RWPE1 (cell line): ENCODE measurements around the gene SYT7.

Experiments
- CTCF ChIA-PET: fragments of 350-600 bp; sonication (Branson Sonifier 250); formaldehyde crosslinking; extraction: SDS; loops from one replicate; lab custom pipeline; 2021; lab: Yijun Ruan, JAX
- POLR2A ChIA-PET: fragments of 400-600 bp; formaldehyde crosslinking; extraction: SDS; loops from one replicate; lab custom pipeline; 2020; ENCODE audit warnings: antibody characterized with exemption; ENCODE audit not compliant: low non-redundant PET; lab: Yijun Ruan, JAX
- DNase-seq: peaks from one replicate; pipeline ENCODE4 v3.0.0; 2012; ENCODE audit warnings: low spot score
- H3K27ac ChIP-seq: fragments of 450-650 bp; 2 replicates; pipeline ENCODE4 v1.5.1; 2017
- TF ChIP-seq, protein P1 (sequence below): fragments of 450-650 bp; conservative IDR thresholded peaks from 2 replicates; pipeline ENCODE4 v1.5.1; 2017; ENCODE audit warnings: low read depth, mild to moderate bottlenecking

SYT7 gene

DNA sequence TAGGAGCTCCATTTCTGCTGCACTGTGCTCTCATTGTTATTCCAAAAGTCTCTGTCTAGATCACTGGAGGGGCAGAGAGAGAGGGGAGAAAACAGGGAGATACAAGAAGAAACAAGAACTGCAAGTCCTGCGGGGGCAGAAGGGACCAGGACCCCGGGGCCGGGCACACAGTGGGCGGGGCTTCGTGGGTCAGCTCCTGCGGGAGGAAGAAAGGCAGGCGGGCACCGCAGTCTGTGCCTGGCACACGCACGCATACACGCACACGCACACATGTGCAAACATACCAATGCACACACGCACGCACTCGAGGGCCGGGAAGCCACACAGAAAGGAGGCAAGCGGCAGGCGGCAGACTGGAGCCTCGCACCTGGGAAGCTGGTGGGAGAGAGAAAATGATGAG, 33.6 kb downstream of the SYT7 start:
- TF ChIP-seq, protein P1, sequence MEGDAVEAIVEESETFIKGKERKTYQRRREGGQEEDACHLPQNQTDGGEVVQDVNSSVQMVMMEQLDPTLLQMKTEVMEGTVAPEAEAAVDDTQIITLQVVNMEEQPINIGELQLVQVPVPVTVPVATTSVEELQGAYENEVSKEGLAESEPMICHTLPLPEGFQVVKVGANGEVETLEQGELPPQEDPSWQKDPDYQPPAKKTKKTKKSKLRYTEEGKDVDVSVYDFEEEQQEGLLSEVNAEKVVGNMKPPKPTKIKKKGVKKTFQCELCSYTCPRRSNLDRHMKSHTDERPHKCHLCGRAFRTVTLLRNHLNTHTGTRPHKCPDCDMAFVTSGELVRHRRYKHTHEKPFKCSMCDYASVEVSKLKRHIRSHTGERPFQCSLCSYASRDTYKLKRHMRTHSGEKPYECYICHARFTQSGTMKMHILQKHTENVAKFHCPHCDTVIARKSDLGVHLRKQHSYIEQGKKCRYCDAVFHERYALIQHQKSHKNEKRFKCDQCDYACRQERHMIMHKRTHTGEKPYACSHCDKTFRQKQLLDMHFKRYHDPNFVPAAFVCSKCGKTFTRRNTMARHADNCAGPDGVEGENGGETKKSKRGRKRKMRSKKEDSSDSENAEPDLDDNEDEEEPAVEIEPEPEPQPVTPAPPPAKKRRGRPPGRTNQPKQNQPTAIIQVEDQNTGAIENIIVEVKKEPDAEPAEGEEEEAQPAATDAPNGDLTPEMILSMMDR, result no peak
- no peak overlapping the region for H3K27ac ChIP-seq
- CTCF ChIA-PET, result interaction anchor here (0.5 kb wide), 1 partner anchor 560 kb away, joined by 5 read pairs; no protein-coding TSS in a partner anchor
- no peak for DNase-seq
- POLR2A ChIA-PET, result no interaction called here

- TF ChIP-seq, protein P1, result no peak
- no peak for DNase-seq
- ChIA-PET CTCF (no interaction called here), POLR2A (no interaction called here)
- no peak overlapping the region for H3K27ac ChIP-seq
Measured at GRCh38 chr11:61546663-61547062, 34.2 kb downstream of the SYT7 start.

- TF ChIP-seq, protein P1, result no peak
- CTCF ChIA-PET, result interaction anchor here (0.6 kb wide), 1 partner anchor 92 kb away, joined by 4 read pairs; no protein-coding TSS in a partner anchor
- H3K27ac ChIP-seq, result no peak overlapping the region
- DNase-seq, result no peak
- POLR2A ChIA-PET, result no interaction called here
Measured at GRCh38 chr11:61545921-61546320, 35.0 kb downstream of the SYT7 start.

GRCh38 chr11:61545341-61545740, 35.5 kb downstream of the SYT7 start:
- ChIA-PET POLR2A (no interaction called here), CTCF (interaction anchor here (0.6 to 1.2 kb wide), 3 partner anchors 28 to 93 kb away, joined by 4 to 5 read pairs (median 4); no protein-coding TSS in a partner anchor)
- H3K27ac ChIP-seq, result no peak overlapping the region
- TF ChIP-seq, protein P1, result no peak
- no peak for DNase-seq

DNA sequence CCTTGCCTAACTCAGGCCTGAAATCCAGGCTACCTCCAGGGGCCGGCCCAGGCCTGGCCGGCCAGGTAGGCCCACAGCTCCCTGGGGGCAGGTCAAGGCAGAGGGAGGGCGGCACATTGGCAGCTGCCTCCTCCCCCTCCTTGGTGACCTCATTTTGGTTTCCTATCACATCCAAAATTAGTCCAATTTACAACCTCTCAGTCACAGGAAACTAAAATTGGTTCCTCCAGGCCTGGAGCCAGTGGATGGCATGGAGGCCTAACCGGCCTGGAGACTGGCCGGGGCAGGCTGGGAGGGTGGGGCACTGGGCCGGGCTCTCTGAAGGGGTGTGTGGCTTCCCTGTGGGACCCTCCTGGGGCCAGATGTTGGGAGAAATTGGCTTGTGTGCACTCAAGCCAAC, 36.4 kb downstream of the SYT7 start:
- POLR2A ChIA-PET, result no interaction called here
- peak overlapping the region; percentile 35 for H3K27ac ChIP-seq
- CTCF ChIA-PET, result interaction anchor here (0.6 to 1.2 kb wide), 3 partner anchors 28 to 63 kb away, joined by 4 to 5 read pairs (median 4); no protein-coding TSS in a partner anchor
- TF ChIP-seq, protein P1, result no peak
- DNase-seq, result no peak

DNA sequence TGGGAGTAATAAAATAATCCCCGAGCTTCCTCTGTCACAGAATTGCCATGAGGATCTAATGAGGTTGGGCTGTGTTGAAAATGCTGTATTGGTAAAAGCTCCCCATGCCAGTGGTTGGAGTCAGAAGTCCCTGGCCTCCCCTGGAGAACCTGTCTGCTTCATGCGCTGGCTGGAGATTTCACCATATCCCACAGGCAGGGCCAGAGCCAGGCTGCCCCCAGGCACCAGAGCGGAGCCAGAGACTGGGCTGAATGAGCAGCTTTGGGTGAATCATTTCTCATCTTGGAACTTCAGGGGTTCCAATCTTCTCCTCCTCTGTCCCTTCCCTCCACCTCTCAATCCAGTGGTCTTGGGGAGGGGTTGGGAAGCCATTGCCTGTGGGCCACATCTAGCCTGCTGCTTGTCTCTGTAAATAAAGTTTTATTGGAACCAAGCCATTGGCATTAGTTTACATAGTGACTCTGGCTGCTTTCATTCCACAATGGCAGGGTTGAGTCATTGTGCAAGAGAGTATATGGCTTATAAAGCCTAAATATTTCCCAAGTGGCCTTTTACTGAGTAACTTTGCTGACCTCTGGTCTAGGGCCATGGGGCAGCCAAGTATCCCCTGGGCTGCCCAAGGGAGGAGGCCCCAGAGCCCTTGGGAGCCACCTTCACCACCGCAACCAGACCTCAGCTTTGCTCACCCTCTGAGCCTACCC, 37.1 kb downstream of the SYT7 start:
- peak; percentile 29 for DNase-seq
- TF ChIP-seq, protein P1, result no peak
- ChIA-PET POLR2A (no interaction called here), CTCF (interaction anchor here (0.5 to 0.6 kb wide), 2 partner anchors 108 to 212 kb away, joined by 3 to 5 read pairs; no protein-coding TSS in a partner anchor)
- peak overlapping the region; percentile 35 for H3K27ac ChIP-seq
